Central memory CD8-positive, alpha-beta T cell (primary cell): ENCODE data around the gene IFT22.
"Not testable (repeated sequence)": the region's sequence is repeated elsewhere in the genome, so short reads cannot be mapped to it uniquely, and the experiment has no call there.

Experiments
- ATAC-seq: fragments of 150-1000 bp; cut with Tn5 transposase; replicated peaks from 2 replicates; pipeline ENCODE4 v1.10.0; 2022; ENCODE audit warnings: mild to moderate bottlenecking, moderate FRiP score, moderate number of reproducible peaks; ENCODE audit not compliant: poor library complexity, severe bottlenecking; ENCODE audit errors: extremely low read depth
- DNase-seq, 2 donors: peaks; one replicate each; pipeline ENCODE4 v3.0.0; 2021; ENCODE audit warnings: low spot score in 2 of 2
- H3K27ac Mint-ChIP-seq: one replicate; pipeline ENCODE4 v1.8.0; 2022; ENCODE audit warnings: low read depth, mild to moderate bottlenecking, moderate library complexity, mixed read lengths
- H3K27me3 Mint-ChIP-seq: one replicate; pipeline ENCODE4 v1.8.0; 2022; ENCODE audit warnings: mixed read lengths
- H3K36me3 Mint-ChIP-seq: one replicate; pipeline ENCODE4 v1.8.0; 2022; ENCODE audit warnings: mild to moderate bottlenecking, moderate library complexity, mixed read lengths; ENCODE audit not compliant: insufficient read depth
- H3K4me1 Mint-ChIP-seq: one replicate; pipeline ENCODE4 v1.8.0; 2022; ENCODE audit warnings: mixed read lengths
- H3K4me3 Mint-ChIP-seq: one replicate; pipeline ENCODE4 v1.8.0; 2022; ENCODE audit warnings: mild to moderate bottlenecking, moderate library complexity, mixed read lengths
- H3K9me3 Mint-ChIP-seq: one replicate; pipeline ENCODE4 v1.8.0; 2022; ENCODE audit warnings: mixed read lengths

IFT22 gene

GRCh38 chr7:101302641-101303101, 18.9 kb downstream of the IFT22 start:
- H3K9me3 Mint-ChIP-seq, result peaks cover 9% of the 10 kb centered on the region
- no peak for ATAC-seq
- H3K36me3 Mint-ChIP-seq, result no peaks in the 10 kb centered on the region
- no peak for DNase-seq
- no peaks in the 10 kb centered on the region for H3K4me1 Mint-ChIP-seq
- H3K27ac Mint-ChIP-seq, result no peak overlapping the region
- no peak overlapping the region for H3K4me3 Mint-ChIP-seq
- peaks cover 63% of the 10 kb centered on the region for H3K27me3 Mint-ChIP-seq

GRCh38 chr7:101300465-101301376, 20.9 kb downstream of the IFT22 start:
- Mint-ChIP-seq H3K36me3 (no peaks in the 10 kb centered on the region), H3K4me1 (no peaks in the 10 kb centered on the region), H3K27ac (no peak overlapping the region), H3K27me3 (peaks cover 67% of the 10 kb centered on the region), H3K9me3 (peaks cover 9% of the 10 kb centered on the region), H3K4me3 (no peak overlapping the region)
- ATAC-seq, result no peak
- no peak for DNase-seq

GRCh38 chr7:101299511-101300464, 21.8 kb downstream of the IFT22 start:
- Mint-ChIP-seq H3K9me3 (peaks cover 9% of the 10 kb centered on the region), H3K27me3 (peaks cover 73% of the 10 kb centered on the region), H3K4me1 (no peaks in the 10 kb centered on the region), H3K4me3 (no peak overlapping the region), H3K27ac (no peak overlapping the region), H3K36me3 (no peaks in the 10 kb centered on the region)
- no peak for ATAC-seq
- DNase-seq, result no peak

- no peaks in the 10 kb centered on the region for H3K36me3 Mint-ChIP-seq
- no peak overlapping the region for H3K27ac Mint-ChIP-seq
- H3K27me3 Mint-ChIP-seq, result peaks cover 86% of the 10 kb centered on the region
- no peak overlapping the region for H3K4me3 Mint-ChIP-seq
- no peaks in the 10 kb centered on the region for H3K9me3 Mint-ChIP-seq
- no peak for ATAC-seq
- H3K4me1 Mint-ChIP-seq, result peaks cover 8% of the 10 kb centered on the region
- no peak for DNase-seq
Observed at GRCh38 chr7:101294832-101295121, 26.8 kb downstream of the IFT22 start.

DNA sequence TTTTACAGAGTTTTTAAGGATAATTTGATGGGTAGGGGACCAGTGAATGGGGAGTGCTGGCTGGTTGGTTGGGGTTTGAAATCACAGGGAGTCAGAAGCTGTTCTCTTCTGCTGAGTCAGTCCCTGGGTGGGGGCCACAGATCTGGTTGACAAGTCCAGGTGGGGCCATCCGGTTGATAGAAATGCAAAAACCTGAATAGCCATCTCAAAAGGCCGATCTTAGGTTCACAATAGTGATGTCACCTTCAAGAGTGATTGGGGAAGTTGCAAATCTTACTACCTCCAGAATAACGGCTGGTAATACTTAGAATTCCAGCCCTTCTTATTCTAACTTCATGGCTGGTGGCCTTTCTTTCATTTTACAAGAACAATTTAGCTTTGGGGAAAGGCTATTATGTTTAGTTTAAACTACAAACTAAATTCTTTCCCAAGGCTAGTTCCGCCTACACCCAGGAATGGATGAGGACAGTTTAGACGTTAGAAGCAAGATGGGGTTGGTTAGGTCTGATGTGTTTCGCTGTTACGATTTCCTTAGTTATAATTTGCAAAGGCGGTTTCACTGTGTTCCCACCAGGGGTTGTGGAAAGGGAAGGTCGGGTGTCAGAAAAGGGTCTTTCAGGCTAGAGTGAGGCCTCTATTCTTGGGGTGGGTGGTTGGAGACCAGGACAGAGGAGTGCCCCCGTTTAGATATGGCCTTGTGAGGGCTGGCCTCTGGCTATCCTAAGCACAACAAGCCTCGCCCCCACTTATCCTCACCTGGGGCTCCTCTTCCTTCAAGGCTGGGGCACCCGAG, 27.4 kb downstream of the IFT22 start:
- H3K27ac Mint-ChIP-seq, result no peak overlapping the region
- H3K9me3 Mint-ChIP-seq, result no peaks in the 10 kb centered on the region
- no peak for ATAC-seq
- H3K36me3 Mint-ChIP-seq, result no peaks in the 10 kb centered on the region
- peaks cover 8% of the 10 kb centered on the region for H3K4me1 Mint-ChIP-seq
- H3K4me3 Mint-ChIP-seq, result no peak overlapping the region
- H3K27me3 Mint-ChIP-seq, result peaks cover 84% of the 10 kb centered on the region
- DNase-seq, result no peak

GRCh38 chr7:101293069-101294021, 28.3 kb downstream of the IFT22 start:
- not testable (repeated sequence) for H3K9me3 Mint-ChIP-seq, H3K27ac Mint-ChIP-seq, DNase-seq, H3K4me1 Mint-ChIP-seq, H3K4me3 Mint-ChIP-seq, H3K36me3 Mint-ChIP-seq, ATAC-seq
- peaks cover 80% of the 10 kb centered on the region for H3K27me3 Mint-ChIP-seq

DNA sequence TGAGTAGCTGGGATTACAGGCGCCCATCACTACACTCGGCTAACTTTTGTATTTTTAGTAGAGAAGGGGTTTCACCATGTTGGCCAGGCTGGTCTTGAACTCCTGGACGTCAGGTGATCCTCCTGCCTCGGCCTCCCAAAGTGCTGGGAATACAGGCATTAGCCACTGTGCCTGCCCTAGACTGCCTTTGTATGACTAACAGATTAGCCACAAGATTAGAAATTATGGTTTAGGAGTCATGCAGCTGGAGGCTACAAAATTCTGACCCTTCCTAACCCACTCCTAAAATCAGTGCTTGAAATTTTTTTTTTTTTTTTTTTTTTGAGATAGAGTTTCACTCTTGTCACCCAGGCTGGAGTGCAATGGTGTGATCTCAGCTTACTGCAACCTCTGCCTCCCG, 29.0 kb downstream of the IFT22 start:
- H3K27me3 Mint-ChIP-seq, result peaks cover 73% of the 10 kb centered on the region
- not testable (repeated sequence) for H3K27ac Mint-ChIP-seq, H3K36me3 Mint-ChIP-seq, H3K4me3 Mint-ChIP-seq, DNase-seq, H3K4me1 Mint-ChIP-seq, ATAC-seq, H3K9me3 Mint-ChIP-seq

DNA sequence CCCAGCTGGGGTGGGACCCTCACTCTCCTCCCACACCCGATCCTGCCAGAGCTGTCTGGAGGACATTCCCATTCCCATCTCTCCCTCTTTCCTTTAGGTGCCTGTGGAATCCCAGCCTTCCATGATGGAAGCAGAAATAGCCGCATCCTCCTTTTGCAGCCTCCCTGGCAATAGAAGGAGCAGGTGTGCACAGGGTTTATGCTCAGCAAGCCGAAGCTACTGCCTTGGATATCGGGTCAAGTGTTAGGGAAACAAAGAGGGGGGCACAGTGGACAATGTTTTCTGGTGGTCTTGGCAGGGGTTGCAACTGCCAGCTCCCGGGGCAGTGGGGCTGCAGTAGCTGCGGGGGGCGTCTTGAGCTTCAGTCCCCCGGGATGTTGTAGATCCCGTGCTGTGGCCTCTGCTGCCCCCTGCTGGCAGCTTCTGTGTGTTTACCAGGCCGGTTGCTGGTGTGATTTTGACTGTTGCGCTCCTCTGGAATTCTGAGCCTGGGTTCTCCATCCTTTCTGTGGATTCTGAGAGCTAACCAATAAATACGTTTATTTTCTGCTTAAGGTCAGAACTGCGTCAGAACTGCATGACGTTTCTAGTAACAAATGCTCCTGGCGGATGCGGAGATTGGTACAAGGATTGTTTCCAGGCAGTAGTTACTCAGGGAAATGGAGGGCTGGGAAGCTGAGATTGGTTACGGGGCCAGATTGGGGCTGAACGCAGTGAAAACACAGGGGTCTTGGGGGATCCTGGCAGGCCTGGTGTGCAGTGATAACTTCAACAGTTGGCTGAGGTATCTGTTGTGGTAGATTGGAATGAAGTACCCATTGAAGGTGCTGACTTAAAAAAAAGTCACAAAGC, 31.2 kb downstream of the IFT22 start:
- H3K27ac Mint-ChIP-seq, H3K9me3 Mint-ChIP-seq, H3K36me3 Mint-ChIP-seq, H3K4me3 Mint-ChIP-seq: not testable (repeated sequence)
- DNase-seq, result peak; percentile 33 to 50
- ATAC-seq, result peak; percentile 52
- H3K27me3 Mint-ChIP-seq, result peaks cover 58% of the 10 kb centered on the region
- H3K4me1 Mint-ChIP-seq, result peaks cover 14% of the 10 kb centered on the region

DNA sequence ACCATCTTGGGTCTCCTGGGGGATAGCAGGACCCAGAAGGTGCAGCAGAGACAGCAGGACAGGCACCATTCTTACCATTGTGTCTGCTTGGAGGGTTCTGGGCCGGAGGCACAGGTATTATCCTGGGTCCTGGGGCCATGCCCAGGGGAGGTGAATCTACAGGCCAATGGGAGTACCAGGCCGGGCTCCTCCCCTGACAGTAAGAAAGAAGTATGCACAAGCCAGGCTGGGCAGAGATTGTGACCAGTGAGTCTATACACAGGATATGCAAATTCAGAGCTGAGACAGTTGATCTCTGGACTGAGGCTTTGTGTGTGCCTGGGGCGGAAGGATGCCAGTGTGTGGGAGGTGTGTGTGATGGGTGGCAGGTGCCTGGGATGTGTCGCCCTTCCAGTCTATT, 31.9 kb downstream of the IFT22 start:
- H3K4me3 Mint-ChIP-seq, DNase-seq, H3K9me3 Mint-ChIP-seq, H3K36me3 Mint-ChIP-seq, H3K27ac Mint-ChIP-seq: not testable (repeated sequence)
- Mint-ChIP-seq H3K4me1 (peaks cover 14% of the 10 kb centered on the region), H3K27me3 (peaks cover 50% of the 10 kb centered on the region)
- peak; percentile 36 for ATAC-seq

DNA sequence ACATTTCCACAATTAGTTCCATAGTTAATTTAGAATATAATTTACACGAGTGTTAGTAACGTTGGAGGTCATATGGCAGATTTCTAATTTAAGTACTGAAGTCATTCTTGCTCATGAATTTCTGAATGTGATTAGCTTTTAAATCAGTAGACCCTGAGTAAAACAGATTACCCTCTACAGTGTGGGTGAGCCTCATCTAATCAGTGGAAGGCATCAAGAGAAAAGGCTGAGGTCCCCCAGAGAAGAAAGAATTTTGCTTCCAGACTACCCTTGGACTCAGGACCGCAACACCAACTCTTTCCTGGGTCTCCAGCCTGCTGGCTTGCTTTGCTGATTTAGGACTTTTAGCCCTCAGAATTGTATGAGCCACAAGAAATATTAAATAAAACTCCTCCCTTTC, 33.2 kb downstream of the IFT22 start:
- no peak overlapping the region for H3K27ac Mint-ChIP-seq
- no peak for ATAC-seq
- no peaks in the 10 kb centered on the region for H3K9me3 Mint-ChIP-seq
- H3K36me3 Mint-ChIP-seq, result no peaks in the 10 kb centered on the region
- no peak for DNase-seq
- H3K4me1 Mint-ChIP-seq, result peaks cover 14% of the 10 kb centered on the region
- H3K4me3 Mint-ChIP-seq, result no peak overlapping the region
- H3K27me3 Mint-ChIP-seq, result peaks cover 38% of the 10 kb centered on the region

- Mint-ChIP-seq H3K27ac (no peak overlapping the region), H3K27me3 (peaks cover 29% of the 10 kb centered on the region), H3K36me3 (no peaks in the 10 kb centered on the region), H3K4me1 (peaks cover 20% of the 10 kb centered on the region), H3K9me3 (no peaks in the 10 kb centered on the region), H3K4me3 (no peak overlapping the region)
- no peak for ATAC-seq
- DNase-seq, result no peak
Observed at GRCh38 chr7:101287032-101287431, 34.6 kb downstream of the IFT22 start.
